GM21423 (cell line): ENCODE data around the gene SBNO2.
"Not testable (repeated sequence)": the region's sequence is repeated elsewhere in the genome, so short reads cannot be mapped to it uniquely, and the experiment has no call there.

Source experiments
- ATAC-seq: cut with Tn5 transposase; IDR thresholded peaks from one replicate; pipeline ENCODE4 v1.9.1; 2021; ENCODE audit warnings: mild to moderate bottlenecking, moderate library complexity; ENCODE audit not compliant: unreplicated experiment

The SBNO2 gene

GRCh38 chr19:1206864-1207450 lies 32.9 kb upstream of the SBNO2 start:
- no peak for ATAC-seq

GRCh38 chr19:1206150-1206863 lies 32.2 kb upstream of the SBNO2 start:
- ATAC-seq: no peak

GRCh38 chr19:1205114-1206099 lies 31.3 kb upstream of the SBNO2 start, which contains the start of gene STK11:
TSS of gene STK11 (plus strand) at chr19:1205778. CDS start at chr19:1206914, 1,136 bp downstream.
- peak; percentile 88 for ATAC-seq

- ATAC-seq: not testable (repeated sequence)
Measured at GRCh38 chr19:1200614-1201013, 26.5 kb upstream of the SBNO2 start.

GRCh38 chr19:1199531-1199930 lies 25.5 kb upstream of the SBNO2 start:
- ATAC-seq: no peak

GRCh38 chr19:1189419-1189818 lies 15.4 kb upstream of the SBNO2 start:
- no peak for ATAC-seq

- no peak for ATAC-seq
Measured at GRCh38 chr19:1183543-1184172, 9.6 kb upstream of the SBNO2 start.

- no peak for ATAC-seq
Measured at GRCh38 chr19:1182727-1183126, 8.7 kb upstream of the SBNO2 start.

- no peak for ATAC-seq
Measured at GRCh38 chr19:1182068-1182467, 8.0 kb upstream of the SBNO2 start.

- no peak for ATAC-seq
Measured at GRCh38 chr19:1181606-1182005, 7.5 kb upstream of the SBNO2 start.

GRCh38 chr19:1177322-1178114 lies 3.5 kb upstream of the SBNO2 start:
- no peak for ATAC-seq

- no peak for ATAC-seq
Measured at GRCh38 chr19:1173159-1173844, 766 bp downstream of the SBNO2 start.

- ATAC-seq: no peak
Measured at GRCh38 chr19:1172353-1173158, 1.5 kb downstream of the SBNO2 start.

GRCh38 chr19:1171755-1172352 lies 2.2 kb downstream of the SBNO2 start:
- no peak for ATAC-seq

GRCh38 chr19:1170938-1171754 lies 2.9 kb downstream of the SBNO2 start:
- ATAC-seq: no peak

GRCh38 chr19:1169921-1170885 lies 3.9 kb downstream of the SBNO2 start:
- no peak for ATAC-seq
